Measurements from ENCODE around the gene MTOR.
"Not testable (repeated sequence)": the region's sequence is repeated elsewhere in the genome, so short reads cannot be mapped to it uniquely, and the experiment has no call there.

Gene MTOR

DNA sequence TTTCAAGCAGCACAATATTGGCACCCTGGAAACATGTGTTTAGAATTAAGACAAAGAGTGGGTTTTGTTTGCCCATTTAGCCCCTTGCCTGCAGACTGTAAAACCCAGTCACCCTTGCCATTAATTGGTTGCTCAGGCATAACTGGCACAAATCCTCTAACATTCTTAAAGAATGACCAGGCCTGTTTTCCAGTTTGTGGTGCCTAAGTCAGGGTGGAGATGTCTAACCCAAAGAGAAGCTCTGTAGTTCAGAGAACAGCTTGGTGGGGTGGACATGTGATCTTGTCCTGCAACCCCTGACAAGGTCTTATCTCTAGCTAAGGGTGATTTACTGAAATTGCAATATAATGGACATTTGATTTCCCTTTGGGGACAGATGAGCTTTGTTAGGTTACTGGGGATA lies 82.0 kb downstream of the MTOR start:
- TF ChIP-seq, protein P1, sequence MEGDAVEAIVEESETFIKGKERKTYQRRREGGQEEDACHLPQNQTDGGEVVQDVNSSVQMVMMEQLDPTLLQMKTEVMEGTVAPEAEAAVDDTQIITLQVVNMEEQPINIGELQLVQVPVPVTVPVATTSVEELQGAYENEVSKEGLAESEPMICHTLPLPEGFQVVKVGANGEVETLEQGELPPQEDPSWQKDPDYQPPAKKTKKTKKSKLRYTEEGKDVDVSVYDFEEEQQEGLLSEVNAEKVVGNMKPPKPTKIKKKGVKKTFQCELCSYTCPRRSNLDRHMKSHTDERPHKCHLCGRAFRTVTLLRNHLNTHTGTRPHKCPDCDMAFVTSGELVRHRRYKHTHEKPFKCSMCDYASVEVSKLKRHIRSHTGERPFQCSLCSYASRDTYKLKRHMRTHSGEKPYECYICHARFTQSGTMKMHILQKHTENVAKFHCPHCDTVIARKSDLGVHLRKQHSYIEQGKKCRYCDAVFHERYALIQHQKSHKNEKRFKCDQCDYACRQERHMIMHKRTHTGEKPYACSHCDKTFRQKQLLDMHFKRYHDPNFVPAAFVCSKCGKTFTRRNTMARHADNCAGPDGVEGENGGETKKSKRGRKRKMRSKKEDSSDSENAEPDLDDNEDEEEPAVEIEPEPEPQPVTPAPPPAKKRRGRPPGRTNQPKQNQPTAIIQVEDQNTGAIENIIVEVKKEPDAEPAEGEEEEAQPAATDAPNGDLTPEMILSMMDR (IDR thresholded peaks at IDR 0.05; ENCODE audit: insufficient read depth, low read length) = no peak
- no peak for TF ChIP-seq GABPA (IDR thresholded peaks at IDR 0.05; ENCODE audit: low read depth)
- no peak for TF ChIP-seq SPI1 (IDR thresholded peaks at IDR 0.05; ENCODE audit: borderline replicate concordance, low read depth)
- no peak for TF ChIP-seq POLR2AphosphoS5 (IDR thresholded peaks at IDR 0.05; ENCODE audit: low read depth)
- TF ChIP-seq, protein P2, sequence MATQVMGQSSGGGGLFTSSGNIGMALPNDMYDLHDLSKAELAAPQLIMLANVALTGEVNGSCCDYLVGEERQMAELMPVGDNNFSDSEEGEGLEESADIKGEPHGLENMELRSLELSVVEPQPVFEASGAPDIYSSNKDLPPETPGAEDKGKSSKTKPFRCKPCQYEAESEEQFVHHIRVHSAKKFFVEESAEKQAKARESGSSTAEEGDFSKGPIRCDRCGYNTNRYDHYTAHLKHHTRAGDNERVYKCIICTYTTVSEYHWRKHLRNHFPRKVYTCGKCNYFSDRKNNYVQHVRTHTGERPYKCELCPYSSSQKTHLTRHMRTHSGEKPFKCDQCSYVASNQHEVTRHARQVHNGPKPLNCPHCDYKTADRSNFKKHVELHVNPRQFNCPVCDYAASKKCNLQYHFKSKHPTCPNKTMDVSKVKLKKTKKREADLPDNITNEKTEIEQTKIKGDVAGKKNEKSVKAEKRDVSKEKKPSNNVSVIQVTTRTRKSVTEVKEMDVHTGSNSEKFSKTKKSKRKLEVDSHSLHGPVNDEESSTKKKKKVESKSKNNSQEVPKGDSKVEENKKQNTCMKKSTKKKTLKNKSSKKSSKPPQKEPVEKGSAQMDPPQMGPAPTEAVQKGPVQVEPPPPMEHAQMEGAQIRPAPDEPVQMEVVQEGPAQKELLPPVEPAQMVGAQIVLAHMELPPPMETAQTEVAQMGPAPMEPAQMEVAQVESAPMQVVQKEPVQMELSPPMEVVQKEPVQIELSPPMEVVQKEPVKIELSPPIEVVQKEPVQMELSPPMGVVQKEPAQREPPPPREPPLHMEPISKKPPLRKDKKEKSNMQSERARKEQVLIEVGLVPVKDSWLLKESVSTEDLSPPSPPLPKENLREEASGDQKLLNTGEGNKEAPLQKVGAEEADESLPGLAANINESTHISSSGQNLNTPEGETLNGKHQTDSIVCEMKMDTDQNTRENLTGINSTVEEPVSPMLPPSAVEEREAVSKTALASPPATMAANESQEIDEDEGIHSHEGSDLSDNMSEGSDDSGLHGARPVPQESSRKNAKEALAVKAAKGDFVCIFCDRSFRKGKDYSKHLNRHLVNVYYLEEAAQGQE (IDR thresholded peaks at IDR 0.05; ENCODE audit: insufficient replicate concordance, low read depth) = no peak
- no peak for DNase-seq (ENCODE audit: low read depth in 1 of 2, low spot score in 1 of 2)
- H3K27me3 ChIP-seq (ENCODE audit: insufficient read depth, poor library complexity, severe bottlenecking) = no peaks in the 10 kb centered on the region
- no peak overlapping the region for H3K27ac ChIP-seq (replicated peaks)
- H3K4me3 ChIP-seq (replicated peaks; ENCODE audit: insufficient read depth, low read length) = no peak overlapping the region

DNA sequence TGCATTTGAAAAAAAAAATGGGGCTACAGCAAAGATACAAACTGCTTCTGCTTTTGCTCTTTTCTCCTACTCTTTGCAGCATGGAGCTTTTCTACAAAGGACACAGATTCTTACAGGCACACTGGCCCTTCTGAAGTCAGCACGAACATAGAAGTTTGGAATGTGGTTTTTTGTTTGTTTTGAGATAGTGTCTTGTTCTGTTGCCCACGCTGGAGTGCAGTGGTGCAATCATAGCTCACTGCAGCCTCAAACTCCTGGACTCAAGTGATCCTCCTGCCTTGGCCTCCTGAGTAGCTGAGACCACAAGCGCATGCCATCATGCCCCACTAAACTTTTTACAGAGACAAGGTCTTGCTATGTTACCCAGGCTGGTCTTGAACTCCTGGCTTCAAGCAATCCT lies 82.6 kb downstream of the MTOR start:
- not testable (repeated sequence) for H3K27me3 ChIP-seq (ENCODE audit: insufficient read depth, poor library complexity, severe bottlenecking); H3K4me3 ChIP-seq (replicated peaks; ENCODE audit: insufficient read depth, low read length); H3K27ac ChIP-seq (replicated peaks); DNase-seq (ENCODE audit: low read depth in 1 of 2, low spot score in 1 of 2)

DNA sequence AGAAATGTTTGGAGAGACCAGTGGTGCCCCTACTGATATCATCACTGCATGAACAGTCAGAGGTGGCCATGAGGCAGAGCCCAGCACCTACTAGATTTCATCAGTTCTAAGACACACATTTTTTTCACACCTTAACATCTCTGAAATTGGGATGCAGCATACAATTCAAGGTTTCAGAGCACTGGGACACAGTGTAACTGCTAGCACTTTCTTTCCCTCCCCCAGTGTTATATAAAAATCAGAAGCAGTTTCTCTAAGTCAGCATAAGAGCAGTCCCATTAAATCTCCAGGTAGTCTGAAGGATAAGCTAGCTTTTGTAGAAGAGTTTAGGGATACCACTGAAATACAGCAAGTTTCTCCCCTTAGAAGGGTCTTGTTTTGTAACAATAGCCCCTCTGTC lies 83.2 kb downstream of the MTOR start:
- no peak overlapping the region for H3K27ac ChIP-seq (replicated peaks)
- no peak overlapping the region for H3K4me3 ChIP-seq (replicated peaks; ENCODE audit: insufficient read depth, low read length)
- TF ChIP-seq, protein P1 (IDR thresholded peaks at IDR 0.05; ENCODE audit: insufficient read depth, low read length) = no peak
- no peak for TF ChIP-seq POLR2AphosphoS5 (IDR thresholded peaks at IDR 0.05; ENCODE audit: low read depth)
- no peak for TF ChIP-seq GABPA (IDR thresholded peaks at IDR 0.05; ENCODE audit: low read depth)
- TF ChIP-seq SPI1 (IDR thresholded peaks at IDR 0.05; ENCODE audit: borderline replicate concordance, low read depth) = no peak
- DNase-seq (ENCODE audit: low read depth in 1 of 2, low spot score in 1 of 2) = no peak
- no peaks in the 10 kb centered on the region for H3K27me3 ChIP-seq (ENCODE audit: insufficient read depth, poor library complexity, severe bottlenecking)

DNA sequence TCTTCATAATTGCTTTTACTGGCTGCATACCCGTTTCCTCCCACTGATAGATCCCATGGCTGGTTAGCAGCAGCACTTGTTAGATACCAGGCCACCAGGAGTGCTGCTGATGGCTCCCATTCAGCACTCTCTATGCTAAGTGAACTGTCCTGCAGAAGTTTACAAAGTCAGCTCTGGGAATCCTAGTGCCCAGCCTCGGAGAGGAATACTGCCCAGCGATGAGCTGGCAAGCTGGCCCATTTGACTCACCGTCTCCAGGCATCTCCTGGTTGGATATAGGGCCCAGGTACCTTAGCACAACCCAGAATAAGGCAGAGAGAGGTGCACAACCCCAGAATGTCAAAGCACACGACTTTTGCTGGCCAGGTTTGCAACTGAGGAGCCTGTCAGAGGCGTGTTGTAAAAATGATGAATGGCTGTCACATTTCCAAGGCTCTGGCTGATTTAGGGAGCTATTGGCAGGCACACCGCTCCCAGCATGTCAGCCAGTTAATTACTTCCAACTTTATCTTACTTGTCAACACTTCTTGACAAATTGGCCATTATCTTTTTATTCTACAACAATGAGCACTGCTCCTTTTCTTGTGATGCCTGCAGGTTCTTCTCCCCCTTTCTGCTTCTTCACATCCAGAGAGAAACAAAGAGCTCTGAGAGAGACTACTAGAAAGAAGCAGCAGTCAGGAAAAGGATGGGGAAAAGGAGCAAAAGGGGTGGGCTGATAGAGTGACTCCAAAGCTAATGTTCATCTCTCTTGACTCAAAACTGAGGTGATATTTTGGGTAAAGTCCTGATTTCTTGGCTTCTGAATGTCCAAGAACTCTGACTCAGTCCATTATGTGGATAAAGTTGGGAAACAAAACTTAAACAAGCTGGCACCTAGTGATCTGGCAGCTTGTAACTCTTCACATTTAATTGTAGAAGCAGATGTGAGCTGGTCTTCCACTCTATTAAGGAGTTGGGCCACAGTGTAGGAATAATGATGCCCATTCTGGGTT lies 84.0 kb downstream of the MTOR start:
- H3K27me3 ChIP-seq (ENCODE audit: insufficient read depth, poor library complexity, severe bottlenecking) = no peaks in the 10 kb centered on the region
- TF ChIP-seq SPI1 (IDR thresholded peaks at IDR 0.05; ENCODE audit: borderline replicate concordance, low read depth) (no peak), GABPA (IDR thresholded peaks at IDR 0.05; ENCODE audit: low read depth) (no peak), POLR2AphosphoS5 (IDR thresholded peaks at IDR 0.05; ENCODE audit: low read depth) (no peak)
- TF ChIP-seq, protein P1 (IDR thresholded peaks at IDR 0.05; ENCODE audit: insufficient read depth, low read length) = no peak
- TF ChIP-seq, protein P2 (IDR thresholded peaks at IDR 0.05; ENCODE audit: insufficient replicate concordance, low read depth) = no peak
- no peak overlapping the region for H3K27ac ChIP-seq (replicated peaks)
- no peak for DNase-seq (ENCODE audit: low read depth in 1 of 2, low spot score in 1 of 2)
- H3K4me3 ChIP-seq (replicated peaks; ENCODE audit: insufficient read depth, low read length) = no peak overlapping the region
